GM21723 (cell line): ENCODE data around the gene PROC.

ENCODE experiments used
- ATAC-seq: cut with Tn5 transposase; IDR thresholded peaks from one replicate; pipeline ENCODE4 v1.9.1; 2021; ENCODE audit warnings: mild to moderate bottlenecking, moderate library complexity; ENCODE audit not compliant: unreplicated experiment

The PROC gene

DNA sequence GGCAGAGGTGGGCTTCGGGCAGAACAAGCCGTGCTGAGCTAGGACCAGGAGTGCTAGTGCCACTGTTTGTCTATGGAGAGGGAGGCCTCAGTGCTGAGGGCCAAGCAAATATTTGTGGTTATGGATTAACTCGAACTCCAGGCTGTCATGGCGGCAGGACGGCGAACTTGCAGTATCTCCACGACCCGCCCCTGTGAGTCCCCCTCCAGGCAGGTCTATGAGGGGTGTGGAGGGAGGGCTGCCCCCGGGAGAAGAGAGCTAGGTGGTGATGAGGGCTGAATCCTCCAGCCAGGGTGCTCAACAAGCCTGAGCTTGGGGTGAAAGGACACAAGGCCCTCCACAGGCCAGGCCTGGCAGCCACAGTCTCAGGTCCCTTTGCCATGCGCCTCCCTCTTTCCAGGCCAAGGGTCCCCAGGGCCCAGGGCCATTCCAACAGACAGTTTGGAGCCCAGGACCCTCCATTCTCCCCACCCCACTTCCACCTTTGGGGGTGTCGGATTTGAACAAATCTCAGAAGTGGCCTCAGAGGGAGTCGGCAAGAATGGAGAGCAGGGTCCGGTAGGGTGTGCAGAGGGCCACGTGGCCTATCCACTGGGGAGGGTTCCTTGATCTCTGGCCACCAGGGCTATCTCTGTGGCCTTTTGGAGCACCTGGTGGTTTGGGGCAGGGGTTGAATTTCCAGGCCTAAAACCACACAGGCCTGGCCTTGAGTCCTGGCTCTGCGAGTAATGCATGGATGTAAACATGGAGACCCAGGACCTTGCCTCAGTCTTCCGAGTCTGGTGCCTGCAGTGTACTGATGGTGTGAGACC lies at the start of gene PROC:
Gene PROC, plus strand, starts transcription at position 128 of the 812 bp plus-strand sequence. CDS start 1,516 bp downstream, outside the sequence.
- ATAC-seq = no peak

DNA sequence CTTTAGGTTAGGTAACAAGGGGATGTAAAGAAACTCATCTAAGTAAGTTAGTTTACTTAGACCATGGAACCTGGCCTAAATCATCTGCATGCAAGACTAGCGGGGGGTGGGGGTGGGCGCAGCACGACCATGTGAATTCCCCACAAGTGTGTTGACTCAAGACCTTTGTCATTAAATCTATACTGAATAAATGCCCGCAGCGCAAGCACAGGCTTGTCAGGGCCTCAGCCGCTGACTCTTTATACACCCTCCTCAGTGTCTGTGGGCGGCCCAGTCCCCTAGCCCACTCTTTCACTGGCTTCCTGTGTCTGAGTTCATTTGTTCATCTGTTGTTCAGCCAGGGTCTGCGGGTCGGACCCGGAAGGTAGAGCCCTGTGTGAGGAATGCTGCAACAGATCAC lies 48.2 kb upstream of the PROC start:
- no peak for ATAC-seq

DNA sequence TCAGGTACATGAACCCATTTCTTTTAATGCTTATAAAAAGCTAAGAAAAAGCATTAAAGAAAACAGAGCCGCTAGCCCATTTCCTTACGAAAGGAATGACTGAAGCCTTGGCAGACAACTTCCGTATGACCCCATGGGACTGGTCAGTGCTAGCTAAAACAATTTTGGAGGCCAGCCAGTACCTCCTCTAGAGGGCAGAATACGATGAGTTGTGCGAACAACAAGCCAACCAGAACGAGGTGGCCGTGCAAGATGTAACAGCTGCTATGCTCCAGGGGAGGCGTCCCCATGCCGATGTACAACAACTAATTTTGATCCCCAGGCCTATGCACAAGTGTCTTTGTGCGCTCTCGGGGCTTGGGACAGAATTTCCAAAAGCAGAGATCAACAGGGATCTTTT lies 47.2 kb upstream of the PROC start:
- no peak for ATAC-seq

DNA sequence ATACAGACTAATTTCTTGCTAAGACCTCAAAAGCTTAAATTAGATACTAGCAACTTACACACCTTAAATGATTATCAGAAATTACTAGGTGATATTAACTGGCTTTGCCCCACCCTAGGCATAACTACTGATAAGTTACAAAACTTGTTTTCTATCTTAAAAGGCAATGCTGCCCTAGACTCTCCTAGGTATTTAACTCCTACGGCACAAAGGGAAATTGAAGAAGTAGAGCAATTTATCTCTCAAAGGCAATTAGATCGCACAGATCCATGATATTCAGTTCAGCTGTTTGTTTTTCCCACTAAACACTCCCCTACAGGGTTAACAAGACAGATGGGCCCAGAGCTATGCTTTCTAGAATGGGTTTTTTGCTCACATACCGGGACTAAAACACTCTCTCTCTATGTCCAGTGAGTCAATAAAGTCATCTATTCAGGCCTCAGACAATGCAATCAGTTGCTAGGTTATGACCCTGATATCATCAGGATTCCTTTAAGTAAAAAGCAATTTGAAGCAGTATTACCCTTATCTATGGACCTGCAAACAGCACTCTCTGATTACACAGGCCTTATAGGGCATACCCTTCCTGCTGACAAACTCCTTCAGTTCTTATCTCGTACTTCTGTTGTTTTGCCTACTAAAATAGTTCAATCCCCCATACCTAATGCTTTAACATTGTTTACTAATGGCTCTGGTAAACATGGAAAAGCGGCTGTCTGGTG lies 44.7 kb upstream of the PROC start:
- no peak for ATAC-seq

DNA sequence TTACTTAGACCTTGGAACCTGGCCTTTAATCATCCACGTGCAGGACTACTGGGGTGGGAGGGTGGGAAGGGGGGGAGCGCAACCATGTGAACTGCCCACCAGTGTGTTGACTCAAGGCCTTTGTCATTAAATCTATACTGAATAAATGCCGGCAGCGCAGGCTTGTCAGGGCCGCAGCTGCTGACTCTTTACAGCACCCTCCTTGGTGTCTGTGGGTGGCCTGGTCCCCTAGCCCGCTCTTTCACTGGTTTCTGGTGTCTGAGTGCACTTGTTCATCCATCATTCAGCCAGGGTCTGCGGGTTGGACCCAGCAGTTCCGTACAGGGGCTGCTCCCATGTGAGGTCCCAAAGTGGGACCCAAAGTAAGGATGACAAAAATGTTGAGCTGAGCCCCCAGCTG lies 42.0 kb upstream of the PROC start:
- no peak for ATAC-seq

DNA sequence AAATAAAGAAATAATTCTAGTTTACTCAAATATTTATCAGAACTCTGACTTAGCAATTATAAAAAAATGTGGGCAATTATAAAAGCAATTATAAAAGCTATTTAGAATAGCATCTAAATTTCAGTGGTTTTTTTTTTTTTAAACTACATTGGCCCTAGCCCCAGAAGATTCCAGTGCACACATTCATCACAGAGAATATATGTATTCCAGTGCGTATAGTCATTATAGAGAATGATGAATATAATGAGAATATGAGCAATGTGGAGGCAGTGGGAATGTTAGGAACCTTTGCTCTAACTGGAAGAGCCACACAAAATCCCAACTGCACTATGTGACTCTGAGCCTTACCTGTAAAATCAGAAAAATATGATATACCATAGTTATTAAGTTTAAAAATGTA lies 41.0 kb upstream of the PROC start:
- ATAC-seq = no peak

DNA sequence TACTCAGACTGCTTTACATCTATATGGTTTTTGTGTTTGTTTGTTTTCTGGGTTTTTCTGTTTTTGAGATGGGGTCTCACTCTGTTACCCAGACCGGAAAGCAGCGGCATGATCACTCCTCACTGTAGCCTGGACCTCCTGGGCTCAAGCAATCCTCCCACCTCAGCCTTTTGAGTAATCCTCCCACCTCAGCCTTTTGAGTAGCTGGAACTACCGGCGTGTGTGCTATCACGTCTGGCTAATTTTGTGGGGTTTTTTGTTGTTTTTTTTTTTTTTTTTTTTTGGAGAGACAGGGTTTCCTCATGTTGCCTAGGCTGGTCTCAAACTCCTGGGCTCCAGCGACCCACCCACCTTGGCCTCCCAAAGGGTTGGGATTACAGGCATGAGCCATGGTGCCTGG lies 39.5 kb upstream of the PROC start:
- ATAC-seq = no peak

DNA sequence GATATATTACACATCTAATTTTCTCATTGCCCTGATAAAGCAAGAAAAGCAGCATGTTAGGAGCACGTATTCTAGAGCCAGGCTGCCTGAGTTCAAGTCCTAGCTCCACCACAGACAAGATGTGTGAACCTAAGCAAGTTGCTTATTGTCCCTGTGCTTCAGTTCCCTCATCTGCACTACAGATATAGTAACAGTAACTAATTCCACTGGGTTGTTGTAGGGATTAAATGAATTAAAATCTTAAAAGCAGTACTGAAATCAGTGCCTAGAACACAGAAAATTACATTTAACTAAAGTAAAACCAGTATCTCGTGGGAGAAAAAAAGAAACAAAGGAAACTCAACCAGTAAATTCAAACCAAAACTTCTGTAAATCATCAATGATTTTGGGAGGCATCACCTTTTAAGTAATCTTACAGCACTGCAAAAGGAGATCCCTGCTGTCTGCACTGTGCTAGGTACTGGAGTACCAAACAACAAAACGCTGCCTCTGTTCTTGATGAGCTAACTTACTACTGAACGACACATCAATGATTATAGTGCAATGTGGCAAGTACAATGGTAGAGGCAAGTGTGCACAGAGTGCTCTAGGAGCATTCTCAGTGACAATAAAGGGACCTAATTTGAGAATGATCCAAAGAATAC lies 38.4 kb upstream of the PROC start:
- no peak for ATAC-seq

DNA sequence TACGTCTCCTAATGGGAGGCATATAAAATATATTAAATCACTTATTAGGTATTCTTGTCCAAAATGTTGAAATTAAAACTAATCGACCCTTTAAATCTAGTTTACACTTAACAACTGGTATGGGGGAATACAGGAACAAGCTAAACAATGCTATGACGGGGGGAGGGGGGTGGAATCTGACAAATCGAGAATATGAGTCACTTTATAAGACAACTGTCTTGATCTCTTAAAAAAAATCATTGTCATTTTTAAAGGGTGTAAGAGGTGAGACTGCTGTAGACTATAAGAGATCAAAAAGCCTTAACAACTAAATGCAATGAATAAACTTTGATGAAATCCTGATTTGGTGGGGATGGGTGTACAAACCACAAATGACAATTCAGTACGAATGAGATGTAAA lies 36.5 kb upstream of the PROC start:
- ATAC-seq = no peak

DNA sequence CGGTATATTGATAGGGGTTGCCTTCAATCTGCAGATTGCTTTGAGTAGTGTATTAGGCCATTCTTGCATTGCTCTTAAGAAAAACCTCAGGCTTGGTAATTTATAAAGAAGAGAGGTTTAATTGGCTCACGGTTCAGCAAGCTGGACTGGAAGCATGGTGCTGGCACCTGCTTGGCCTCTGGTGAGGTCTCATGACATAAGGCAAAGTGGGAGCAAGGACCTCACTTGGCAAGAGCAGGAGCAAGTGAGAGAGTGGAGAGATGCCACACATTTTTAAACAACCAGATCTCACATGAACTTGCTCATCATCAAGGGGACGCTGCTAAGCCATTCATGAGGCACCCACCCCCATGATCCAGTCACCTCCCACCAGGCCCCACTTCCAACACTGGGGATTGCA lies 35.4 kb upstream of the PROC start:
- no peak for ATAC-seq

DNA sequence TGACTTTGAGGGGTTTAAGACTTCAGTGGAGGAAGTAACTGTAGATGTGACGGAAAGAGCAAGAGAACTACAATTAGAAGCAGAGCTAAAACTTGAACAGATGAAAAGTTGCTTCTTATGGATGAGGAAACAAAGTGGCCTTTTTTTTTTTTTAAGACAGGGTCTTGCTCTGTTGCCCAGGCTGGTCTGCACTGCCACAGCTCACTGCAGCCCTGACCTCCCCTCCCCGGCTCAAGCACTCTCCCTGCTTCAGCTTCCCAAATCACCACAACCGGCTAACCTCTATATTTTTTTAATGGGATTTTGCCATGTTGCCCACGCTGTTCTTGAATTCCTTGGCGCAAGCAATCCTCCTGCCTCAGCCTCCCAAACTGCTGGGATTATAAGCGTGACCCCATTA lies 33.7 kb upstream of the PROC start:
- ATAC-seq = no peak

DNA sequence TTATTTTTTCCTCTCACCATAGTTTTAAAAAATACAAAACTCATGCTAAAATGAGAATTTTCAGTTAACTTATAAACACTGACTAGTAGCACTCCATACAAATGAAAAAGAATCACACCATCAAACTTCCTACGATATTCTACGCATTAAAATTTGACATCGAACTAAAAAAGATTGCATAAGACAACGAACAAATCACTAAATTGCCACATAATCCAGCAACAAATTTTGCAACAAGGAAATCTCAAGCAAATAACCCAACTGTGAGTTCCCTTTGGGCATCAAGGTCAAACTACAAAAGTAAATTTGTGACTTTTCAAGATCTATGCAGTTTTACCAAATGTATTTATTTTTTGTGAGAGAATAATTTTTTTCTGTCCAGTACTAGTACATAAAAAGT lies 32.0 kb upstream of the PROC start:
- ATAC-seq = no peak

DNA sequence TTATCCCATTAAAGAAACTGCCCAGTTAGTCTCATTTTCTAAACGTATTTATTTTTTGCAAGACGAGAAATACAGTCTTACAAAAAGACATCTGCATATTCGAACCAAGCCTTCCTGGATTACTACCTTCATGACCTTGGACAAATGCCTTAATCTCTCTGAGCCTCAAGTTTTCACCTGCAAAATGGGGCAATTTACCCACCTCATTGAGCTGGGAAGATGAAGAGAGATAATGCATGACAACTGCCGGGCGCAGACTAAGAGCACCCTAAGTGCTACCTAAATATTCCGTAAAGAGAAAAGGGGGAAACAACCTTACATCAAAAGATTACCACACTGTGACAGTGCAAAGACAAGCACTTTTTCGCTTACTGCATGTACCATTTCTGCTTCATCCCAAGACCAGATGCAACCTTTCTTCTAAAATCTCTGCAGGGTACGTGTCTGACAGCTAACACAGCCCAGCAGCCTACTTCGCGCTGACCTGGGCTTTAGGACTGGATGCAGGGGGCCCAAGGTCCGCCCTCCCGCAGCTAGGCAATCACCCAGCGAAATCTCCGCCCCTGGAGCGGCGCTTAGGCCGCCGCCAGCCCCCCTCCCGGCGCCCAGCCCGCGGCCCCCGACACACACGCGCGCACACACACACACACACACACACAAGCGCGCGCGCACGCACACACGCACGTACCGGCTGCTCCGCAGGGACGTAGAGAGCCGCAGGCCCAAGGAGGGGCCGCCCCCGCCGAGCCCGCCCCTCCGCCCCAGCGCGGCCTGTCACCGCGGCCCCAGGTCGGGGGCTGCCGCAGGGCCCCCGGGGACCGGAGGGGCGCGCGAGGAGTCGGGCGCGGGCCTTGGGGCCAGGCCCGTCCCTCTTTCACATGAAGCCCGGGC lies 31.2 kb upstream of the PROC start:
- peak; percentile 71 for ATAC-seq

DNA sequence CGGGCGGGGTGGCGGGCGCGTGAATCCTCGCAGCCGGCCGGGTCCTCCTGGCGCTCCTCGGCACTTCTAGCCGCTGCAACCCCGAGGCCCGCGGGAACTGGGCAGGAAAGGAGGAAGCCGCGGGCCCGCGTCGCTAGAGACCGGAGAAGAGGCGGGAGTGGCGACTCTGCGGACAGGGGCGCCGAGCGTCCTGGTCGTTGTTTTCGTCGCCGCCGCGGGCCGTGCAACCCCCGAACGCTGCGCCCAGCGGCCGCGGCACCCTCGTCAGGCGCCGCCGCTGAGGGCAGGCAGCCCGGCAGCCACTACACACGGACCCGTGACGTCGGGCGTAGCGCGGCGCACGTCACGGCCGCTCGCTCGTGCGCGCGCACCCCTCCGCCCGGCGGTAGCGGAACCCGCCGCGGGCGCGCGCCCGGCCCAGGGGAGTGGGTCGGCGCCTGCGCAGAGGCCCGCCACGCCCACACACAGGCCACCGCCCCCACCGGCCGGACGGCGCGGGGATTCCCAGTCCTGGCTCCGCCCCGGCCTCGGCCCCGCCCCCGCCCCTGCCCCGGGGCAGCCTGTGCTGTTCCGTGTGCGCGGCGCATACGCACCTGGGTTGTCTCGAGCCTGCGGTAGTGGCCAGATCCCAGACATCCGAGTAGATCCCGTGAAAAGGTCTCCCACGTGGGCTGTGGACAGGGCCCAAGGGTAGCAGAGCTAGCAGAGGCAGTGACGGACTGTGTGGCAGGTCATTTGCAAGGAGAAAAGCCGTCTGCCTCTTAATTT lies 30.4 kb upstream of the PROC start, which contains the start of gene MAP3K2:
Gene MAP3K2, minus strand, starts transcription at position 321 of the 768 bp plus-strand sequence. CDS start 44,846 bp downstream, outside the sequence.
- peak; percentile 76 for ATAC-seq

DNA sequence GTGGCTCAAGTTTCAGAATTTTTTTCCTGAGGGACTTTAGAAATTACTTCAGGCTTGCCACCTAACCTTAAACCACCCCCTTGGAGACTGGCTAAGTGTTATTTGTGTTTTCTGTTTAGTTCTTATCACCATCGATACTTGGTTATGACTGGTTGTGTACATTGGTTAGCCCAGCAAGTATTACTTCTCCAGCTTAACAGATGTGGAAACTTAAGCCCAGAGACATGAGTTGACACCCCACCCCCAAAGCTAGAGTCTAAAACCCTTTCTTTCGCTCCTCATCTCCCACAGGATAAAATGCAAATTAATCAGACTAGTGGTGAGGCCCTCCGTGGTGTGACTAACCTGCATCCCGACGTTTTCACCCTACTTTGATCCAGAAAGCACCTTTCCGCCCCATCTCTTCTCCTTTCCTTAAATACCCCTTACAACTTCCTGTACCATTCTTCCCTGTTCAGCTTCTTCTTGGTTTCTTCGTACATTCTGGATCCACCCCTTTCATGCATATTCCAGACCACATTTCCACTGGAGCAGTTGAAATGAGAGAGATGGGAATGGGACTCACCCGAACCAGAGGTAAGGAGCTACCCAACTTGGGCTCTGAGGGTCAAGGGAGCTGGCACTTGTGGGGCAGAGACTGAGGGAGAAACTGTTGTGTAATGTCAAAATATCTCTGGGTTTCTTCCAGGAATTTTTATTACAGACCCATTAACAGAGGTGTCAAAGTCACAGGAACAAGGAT lies 29.6 kb upstream of the PROC start:
- ATAC-seq = peak; percentile 14

DNA sequence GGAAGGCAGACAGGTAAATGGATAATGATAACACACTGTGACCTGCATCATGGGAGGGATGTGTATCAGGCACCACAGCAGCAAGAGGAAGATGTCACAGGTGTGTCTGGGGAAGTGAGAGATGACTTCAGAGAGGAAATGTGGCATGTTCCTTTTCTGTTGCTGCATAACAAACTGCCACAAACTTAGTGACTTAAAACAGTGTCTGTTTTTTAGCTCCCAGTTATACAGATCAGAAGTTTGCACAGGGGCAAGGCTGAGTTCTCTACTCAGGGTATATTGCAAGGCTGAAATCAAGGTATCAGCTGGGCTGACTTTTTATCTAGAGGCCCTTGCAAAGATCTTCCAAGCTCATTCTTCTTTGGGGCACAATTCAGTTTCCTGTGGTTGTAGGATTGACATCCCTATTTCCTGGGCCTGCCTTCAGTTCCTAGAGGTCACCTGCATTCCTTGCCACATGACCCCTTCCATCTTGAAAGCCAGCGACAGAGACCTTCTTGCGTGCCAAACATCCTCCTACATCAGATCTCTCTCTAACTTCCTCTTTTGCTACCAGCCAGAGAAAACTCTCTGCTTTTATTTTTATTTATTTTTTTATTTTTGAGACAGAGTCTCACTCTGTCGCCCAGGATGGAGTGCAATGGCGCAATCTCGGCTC lies 28.3 kb upstream of the PROC start:
- no peak for ATAC-seq

DNA sequence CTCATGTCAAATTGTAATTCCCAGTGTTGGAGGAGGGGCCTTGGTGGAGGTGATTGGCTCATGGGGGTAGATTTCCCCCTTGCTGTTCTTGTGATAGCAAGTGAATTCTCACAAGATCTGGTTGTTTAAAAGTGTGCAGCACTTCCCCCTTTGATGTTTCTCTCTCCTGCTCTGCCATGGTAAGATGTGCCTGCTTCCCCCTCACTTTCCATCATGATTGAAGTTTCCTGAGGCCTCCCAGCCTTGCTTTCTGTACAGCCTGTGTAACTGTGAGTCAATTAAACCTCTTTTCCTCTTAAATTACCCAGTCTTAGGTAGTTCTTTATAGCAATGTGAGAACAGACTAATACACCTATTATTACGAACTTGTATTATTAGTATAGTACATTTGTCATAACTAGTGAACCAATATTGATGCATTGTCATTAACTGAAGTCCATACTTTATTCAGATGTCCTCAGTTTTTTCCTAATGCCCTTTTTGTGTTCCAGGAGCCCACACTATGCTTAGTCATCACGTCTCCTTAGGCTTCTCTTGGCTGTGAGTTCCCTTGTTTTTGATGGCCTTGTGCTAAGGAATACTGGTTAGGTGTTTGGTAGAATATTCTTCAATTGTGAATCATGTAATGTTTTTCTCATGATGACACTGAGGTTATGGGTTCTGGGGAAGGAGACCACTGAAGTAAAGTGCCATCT lies 25.9 kb upstream of the PROC start:
- no peak for ATAC-seq
